ENCODE data around the gene ZNF438. TPM values are rescaled to one million over a fixed set of nuclear protein-coding genes. Genes with fewer than 3 reads are reported as not detected.

ZNF438 gene
- total RNA-seq, 1 donor from 2014 or later = 3.9 TPM

DNA sequence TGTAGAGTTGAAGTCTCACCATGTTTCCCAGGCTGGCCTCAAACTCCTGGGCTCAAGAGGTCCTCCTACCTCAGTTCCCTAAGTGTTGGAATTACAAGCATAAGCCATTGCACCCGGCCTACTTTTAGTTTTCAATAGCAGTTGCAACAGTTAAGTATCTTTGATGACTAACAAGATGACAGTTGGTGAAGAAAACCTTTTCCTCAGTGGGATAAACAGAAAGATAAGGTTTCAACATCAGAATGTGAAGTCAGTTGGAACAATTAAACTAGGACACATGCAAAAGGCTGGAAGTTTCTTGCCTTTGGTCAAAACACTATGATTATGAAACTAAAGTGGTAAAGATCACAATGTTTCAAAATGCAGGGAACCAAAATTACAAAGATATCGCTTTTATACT is 169.2 kb downstream of the ZNF438 start:
- intact Hi-C loops (cut with micrococcal nuclease) = no loop called here
- Mint-ChIP-seq H3K4me3 (no peak overlapping the region), H3K36me3 (ENCODE audit: low read depth) (no peaks in the 10 kb centered on the region), H3K27ac (no peak overlapping the region), H3K9me3 (no peaks in the 10 kb centered on the region), H3K27me3 (no peaks in the 10 kb centered on the region), H3K4me1 (no peaks in the 10 kb centered on the region)
- ATAC-seq (ENCODE audit: low read depth) (no peak), DNase-seq (no peak)
- POLR2A ChIA-PET = no interaction called here
- CTCF ChIA-PET = no interaction called here
- TF ChIP-seq, protein P1, sequence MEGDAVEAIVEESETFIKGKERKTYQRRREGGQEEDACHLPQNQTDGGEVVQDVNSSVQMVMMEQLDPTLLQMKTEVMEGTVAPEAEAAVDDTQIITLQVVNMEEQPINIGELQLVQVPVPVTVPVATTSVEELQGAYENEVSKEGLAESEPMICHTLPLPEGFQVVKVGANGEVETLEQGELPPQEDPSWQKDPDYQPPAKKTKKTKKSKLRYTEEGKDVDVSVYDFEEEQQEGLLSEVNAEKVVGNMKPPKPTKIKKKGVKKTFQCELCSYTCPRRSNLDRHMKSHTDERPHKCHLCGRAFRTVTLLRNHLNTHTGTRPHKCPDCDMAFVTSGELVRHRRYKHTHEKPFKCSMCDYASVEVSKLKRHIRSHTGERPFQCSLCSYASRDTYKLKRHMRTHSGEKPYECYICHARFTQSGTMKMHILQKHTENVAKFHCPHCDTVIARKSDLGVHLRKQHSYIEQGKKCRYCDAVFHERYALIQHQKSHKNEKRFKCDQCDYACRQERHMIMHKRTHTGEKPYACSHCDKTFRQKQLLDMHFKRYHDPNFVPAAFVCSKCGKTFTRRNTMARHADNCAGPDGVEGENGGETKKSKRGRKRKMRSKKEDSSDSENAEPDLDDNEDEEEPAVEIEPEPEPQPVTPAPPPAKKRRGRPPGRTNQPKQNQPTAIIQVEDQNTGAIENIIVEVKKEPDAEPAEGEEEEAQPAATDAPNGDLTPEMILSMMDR (IDR thresholded peaks at IDR 0.05) = no peak

DNA sequence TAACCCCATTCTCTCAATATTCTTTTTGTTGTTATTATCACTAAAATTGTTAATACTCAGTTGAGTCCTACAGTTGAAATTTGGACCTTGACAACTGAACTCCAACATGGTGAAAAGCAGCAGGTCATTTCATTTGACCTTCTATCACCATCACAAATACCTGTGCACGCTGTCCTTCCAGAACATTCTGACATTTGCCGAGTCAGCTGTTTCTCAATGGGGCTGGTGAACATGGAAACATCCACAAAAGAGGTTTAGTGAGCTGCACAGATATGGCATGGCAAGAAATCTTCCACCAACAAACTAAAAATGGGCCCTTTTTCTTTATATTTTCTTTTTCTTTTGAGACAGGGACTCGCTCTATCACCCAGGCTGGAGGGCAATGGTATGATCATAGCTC is 169.7 kb downstream of the ZNF438 start:
- no peak for ATAC-seq (ENCODE audit: low read depth)
- Mint-ChIP-seq H3K36me3 (ENCODE audit: low read depth) (no peaks in the 10 kb centered on the region), H3K4me3 (no peak overlapping the region)

DNA sequence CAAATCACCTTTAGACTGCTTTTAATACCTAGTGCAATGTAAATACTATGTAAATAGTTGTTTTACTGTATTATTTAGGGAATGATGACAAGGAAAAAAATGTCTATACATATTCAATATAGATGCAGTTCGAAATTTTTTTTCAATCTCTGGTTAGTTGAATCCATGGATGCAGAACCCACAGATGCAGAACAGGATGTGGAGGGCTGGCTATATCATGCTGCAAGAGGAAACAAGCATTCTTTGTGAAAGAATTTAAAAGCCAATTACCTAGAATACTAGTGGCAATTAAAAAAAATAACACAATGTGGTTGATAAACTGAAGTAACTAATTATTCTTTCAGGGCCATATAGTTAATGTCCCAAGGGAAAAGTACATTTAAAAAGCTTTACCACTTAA is 170.4 kb downstream of the ZNF438 start:
- H3K9me3 Mint-ChIP-seq = no peaks in the 10 kb centered on the region
- intact Hi-C loops (cut with micrococcal nuclease) = no loop called here
- ATAC-seq (ENCODE audit: low read depth) (no peak), DNase-seq (no peak)
- POLR2A ChIA-PET = interaction anchor here (0.6 kb wide), 1 partner anchor 332 kb away, joined by 3 read pairs; no protein-coding TSS in a partner anchor
- H3K27ac Mint-ChIP-seq = no peak overlapping the region
- TF ChIP-seq, protein P1 (IDR thresholded peaks at IDR 0.05) = no peak
- H3K4me1 Mint-ChIP-seq = no peaks in the 10 kb centered on the region
- no peaks in the 10 kb centered on the region for H3K36me3 Mint-ChIP-seq (ENCODE audit: low read depth)
- CTCF ChIA-PET = no interaction called here
- no peaks in the 10 kb centered on the region for H3K27me3 Mint-ChIP-seq
- H3K4me3 Mint-ChIP-seq = no peak overlapping the region

More for the DNA sequence above, 169.7 kb downstream of the ZNF438 start:
- ChIA-PET CTCF (no interaction called here), POLR2A (no interaction called here)
- TF ChIP-seq, protein P1 (IDR thresholded peaks at IDR 0.05) = no peak
- no peaks in the 10 kb centered on the region for H3K9me3 Mint-ChIP-seq
- H3K27ac Mint-ChIP-seq = no peak overlapping the region
- no peaks in the 10 kb centered on the region for H3K27me3 Mint-ChIP-seq
- no peak for DNase-seq
- intact Hi-C loops (cut with micrococcal nuclease) = no loop called here
- H3K4me1 Mint-ChIP-seq = no peaks in the 10 kb centered on the region

DNA sequence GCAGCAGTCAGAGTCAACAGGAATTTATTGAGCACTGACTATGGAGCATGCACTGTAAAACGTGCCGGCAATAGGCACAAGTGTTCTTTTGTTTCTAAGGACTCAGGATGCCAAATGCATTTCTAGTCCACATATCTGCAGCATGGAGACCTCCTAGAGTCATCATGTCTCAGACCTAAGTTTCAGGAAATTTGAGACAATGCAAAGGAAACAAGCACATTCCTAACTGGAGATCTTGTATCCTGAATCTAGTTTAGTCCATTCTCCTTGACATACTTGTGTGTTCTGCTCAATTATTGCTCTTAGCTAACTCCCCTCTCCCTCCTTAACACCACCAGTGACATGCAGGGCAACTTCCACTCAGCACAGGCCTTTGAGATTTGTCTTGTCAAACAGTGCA is 173.2 kb downstream of the ZNF438 start:
- ChIA-PET CTCF (no interaction called here), POLR2A (no interaction called here)
- intact Hi-C loops (cut with micrococcal nuclease) = no loop called here
- TF ChIP-seq, protein P1 (IDR thresholded peaks at IDR 0.05) = no peak
- ATAC-seq (ENCODE audit: low read depth) = no peak
- Mint-ChIP-seq H3K36me3 (ENCODE audit: low read depth) (no peaks in the 10 kb centered on the region), H3K4me3 (no peak overlapping the region), H3K27me3 (no peaks in the 10 kb centered on the region), H3K27ac (no peak overlapping the region), H3K9me3 (no peaks in the 10 kb centered on the region), H3K4me1 (no peaks in the 10 kb centered on the region)
- DNase-seq = no peak

DNA sequence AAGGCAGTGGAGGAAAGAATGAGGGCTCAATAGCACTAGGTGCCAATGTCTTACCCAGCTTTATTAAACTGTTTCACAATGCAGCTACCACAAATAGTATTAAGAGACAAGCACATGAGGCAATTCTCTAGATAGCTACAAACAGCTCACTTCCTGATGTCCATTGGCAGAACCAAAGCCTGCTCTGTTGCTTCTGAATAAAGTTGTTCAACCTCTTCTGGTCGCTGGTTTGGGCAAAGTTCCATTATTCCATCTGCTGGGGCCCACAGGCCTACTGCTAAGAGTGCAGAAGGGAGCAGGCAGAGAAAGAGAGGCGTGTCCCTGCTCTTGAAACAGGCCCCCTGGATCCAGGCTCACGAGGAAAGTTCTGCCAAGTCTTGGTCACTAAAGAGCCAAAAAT is 173.9 kb downstream of the ZNF438 start:
- TF ChIP-seq, protein P1 (IDR thresholded peaks at IDR 0.05) = no peak
- H3K4me3 Mint-ChIP-seq = no peak overlapping the region
- DNase-seq (no peak), ATAC-seq (ENCODE audit: low read depth) (no peak)
- H3K4me1 Mint-ChIP-seq = no peaks in the 10 kb centered on the region
- intact Hi-C loops (cut with micrococcal nuclease) = no loop called here
- H3K27me3 Mint-ChIP-seq = no peaks in the 10 kb centered on the region
- H3K27ac Mint-ChIP-seq = no peak overlapping the region
- POLR2A ChIA-PET = no interaction called here
- no peaks in the 10 kb centered on the region for H3K9me3 Mint-ChIP-seq
- H3K36me3 Mint-ChIP-seq (ENCODE audit: low read depth) = no peaks in the 10 kb centered on the region
- CTCF ChIA-PET = no interaction called here

All from activated B cell treated with CpG ODN at 0.5 μM for 24 hours (primary cell).